PC-3 (cell line): ENCODE results near the gene FIZ1. TPM values are rescaled to one million over a fixed set of nuclear protein-coding genes. Genes with fewer than 3 reads are reported as not detected.

Source experiments
- ATAC-seq: fragments of 200-7000 bp; cut with Tn5 transposase; 2 replicates; pipeline ENCODE4 v1.9.1; 2020; ENCODE audit warnings: mild to moderate bottlenecking, moderate library complexity
- BruUV-seq: library from RNA; stranded (reverse); fragments of 400-500 nt; replicated peaks from 2 replicates; lab custom pipeline; 2021; lab: Mats Ljungman, UMichigan
- CTCF ChIA-PET: fragments of 300-600 bp; sonication (Branson Sonifier 250); formaldehyde crosslinking; loops from one replicate; lab custom pipeline; 2022; ENCODE audit warnings: antibody characterized with exemption; lab: Charles Lee
- POLR2A ChIA-PET: fragments of 300-600 bp; sonication (Branson Sonifier 250); formaldehyde crosslinking; loops from one replicate; lab custom pipeline; 2022; ENCODE audit warnings: antibody characterized with exemption; ENCODE audit not compliant: unreplicated experiment; lab: Charles Lee
- DNase-seq: peaks from one replicate; pipeline ENCODE4 v3.0.0-alpha.2; 2015
- H2AFZ ChIP-seq: fragments of 300-600 bp; sonication (generic); 2 replicates; pipeline ENCODE4 v1.6.0; 2016; ENCODE audit warnings: antibody characterized with exemption, low read length
- H3F3A ChIP-seq: fragments of 300-600 bp; sonication (generic); one replicate; pipeline ENCODE4 v1.6.0; 2017; ENCODE audit warnings: antibody characterized with exemption, low read length, control low read depth, mild to moderate bottlenecking; ENCODE audit not compliant: unreplicated experiment
- H3K27ac ChIP-seq: fragments of 300-600 bp; sonication (generic); 2 replicates; pipeline ENCODE4 v1.5.1; 2016; ENCODE audit warnings: mild to moderate bottlenecking, low read length
- H3K27me3 ChIP-seq: fragments of 300-600 bp; sonication (generic); 2 replicates; pipeline ENCODE4 v1.6.1; 2016; ENCODE audit warnings: low read length, mixed read lengths
- H3K36me3 ChIP-seq: fragments of 300-600 bp; sonication (generic); 2 replicates; pipeline ENCODE4 v1.6.1; 2016; ENCODE audit warnings: low read depth, mixed run types, low read length, mixed read lengths
- H3K4me1 ChIP-seq: fragments of 300-600 bp; sonication (generic); 2 replicates; pipeline ENCODE4 v1.5.1; 2016; ENCODE audit warnings: low read length; ENCODE audit not compliant: insufficient read depth
- H3K4me2 ChIP-seq: fragments of 300-600 bp; sonication (generic); 2 replicates; pipeline ENCODE4 v1.6.0; 2016; ENCODE audit warnings: low read length
- H3K4me3 ChIP-seq: fragments of 300-600 bp; sonication (generic); 2 replicates; pipeline ENCODE4 v1.5.1; 2016; ENCODE audit warnings: mild to moderate bottlenecking, low read length, mixed read lengths
- H3K79me2 ChIP-seq: fragments of 300-600 bp; sonication (generic); 2 replicates; pipeline ENCODE4 v1.6.1; 2017; ENCODE audit warnings: low read length, mixed read lengths
- H3K9ac ChIP-seq: fragments of 300-600 bp; sonication (generic); 2 replicates; pipeline ENCODE4 v1.6.0; 2016; ENCODE audit warnings: mild to moderate bottlenecking, low read length
- H3K9me2 ChIP-seq: fragments of 300-600 bp; sonication (generic); replicated peaks from 2 replicates; pipeline ENCODE4 v1.6.1; 2016; ENCODE audit warnings: mixed run types, low read length, mixed read lengths
- H3K9me3 ChIP-seq: fragments of 300-600 bp; sonication (generic); 2 replicates; pipeline ENCODE4 v1.6.1; 2016; ENCODE audit warnings: low read length, mixed read lengths
- H4K20me1 ChIP-seq: fragments of 300-600 bp; sonication (generic); 2 replicates; pipeline ENCODE4 v1.6.1; 2016; ENCODE audit warnings: low read length, mixed read lengths
- CTCF ChIP-seq: fragments of 300-600 bp; sonication (generic); conservative IDR thresholded peaks from 2 replicates; pipeline ENCODE4 v1.5.1; 2017; ENCODE audit warnings: antibody characterized with exemption, low read depth, mild to moderate bottlenecking, low read length
- EZH2 ChIP-seq: fragments of 300-600 bp; sonication (generic); IDR thresholded peaks from one replicate; pipeline ENCODE4 v1.6.1; 2017; ENCODE audit warnings: antibody characterized with exemption, mild to moderate bottlenecking, low read length; ENCODE audit not compliant: unreplicated experiment
- EZH2phosphoT487 ChIP-seq: fragments of 300-600 bp; sonication (generic); IDR thresholded peaks from 2 replicates; pipeline ENCODE4 v1.6.1; 2018; ENCODE audit warnings: mild to moderate bottlenecking, antibody characterized with exemption, low read length, borderline replicate concordance
- intact Hi-C: fragments of 100-400 bp; cut with micrococcal nuclease; formaldehyde crosslinking; loops from 2 replicates; pipeline ENCODE4 v1.9.0; 2023
- total RNA-seq: library from RNA; depleted of rRNA; stranded (reverse); fragments of >200 nt; gene quantifications from 2 replicates; pipeline ENCODE4 v1.2.3, GENCODE V29; 2014

FIZ1 gene
- total RNA-seq, 1 experiment from 2014 or later, result 11.7 TPM

GRCh38 chr19:55581823-55582223, 17.5 kb downstream of the FIZ1 start:
- Histone ChIP-seq H2AFZ (no peak overlapping the region; the same call in 1 of the 2 replicates), H3K9ac (no peak overlapping the region), H3K4me1 (peaks cover 12% of the 10 kb centered on the region), H3K27ac (no peak overlapping the region), H4K20me1 (no peaks in the 10 kb centered on the region), H3K4me2 (peak overlapping the region; percentile 88; the same call in 1 of the 2 replicates), H3K9me2 (no peaks in the 10 kb centered on the region), H3F3A (no peaks in the 10 kb centered on the region), H3K9me3 (no peaks in the 10 kb centered on the region), H3K36me3 (no peaks in the 10 kb centered on the region; the same call in 1 of the 2 replicates), H3K79me2 (peaks cover 24% of the 10 kb centered on the region), H3K27me3 (no peaks in the 10 kb centered on the region), H3K4me3 (no peak overlapping the region)
- CTCF ChIA-PET, result interaction anchor here (0.7 kb wide), 1 partner anchor 18 kb away, joined by 4 read pairs; the partner anchor contains the start of gene FIZ1
- intact Hi-C loops, result loop anchor here (2.0 kb wide), 2 partner anchors 17 to 33 kb away; partner anchors contain the start of gene FIZ1
- DNase-seq (no peak), ATAC-seq (no peak)
- POLR2A ChIA-PET, result interaction anchor here (0.5 to 0.7 kb wide), 2 partner anchors 17 to 73 kb away, joined by 3 read pairs; partner anchors contain the start of gene FIZ1
- BruUV-seq, result no TSS peak
- no peak for TF ChIP-seq EZH2phosphoT487
- no peak for TF ChIP-seq CTCF
- no peak for TF ChIP-seq EZH2

GRCh38 chr19:55581145-55581822, 18.0 kb downstream of the FIZ1 start:
- H3F3A ChIP-seq, result no peaks in the 10 kb centered on the region
- peaks cover 10% of the 10 kb centered on the region for H3K4me1 ChIP-seq
- TF ChIP-seq EZH2 (no peak), CTCF (no peak), EZH2phosphoT487 (no peak)
- H3K27me3 ChIP-seq, result no peaks in the 10 kb centered on the region
- H2AFZ ChIP-seq, result peak overlapping the region; percentile 98
- ChIA-PET CTCF (interaction anchor here (0.7 kb wide), 1 partner anchor 18 kb away, joined by 4 read pairs; the partner anchor contains the start of gene FIZ1), POLR2A (interaction anchor here (0.5 to 0.7 kb wide), 2 partner anchors 18 to 73 kb away, joined by 3 read pairs; partner anchors contain the start of gene FIZ1)
- H3K9me3 ChIP-seq, result no peaks in the 10 kb centered on the region
- H3K4me3 ChIP-seq, result peak overlapping the region; percentile 93
- peak overlapping the region; percentile 88 for H3K4me2 ChIP-seq
- no peaks in the 10 kb centered on the region; the same call in 1 of the 2 replicates for H3K36me3 ChIP-seq
- H3K9me2 ChIP-seq, result no peaks in the 10 kb centered on the region
- ATAC-seq, result peak; percentile 14
- intact Hi-C loops, result loop anchor here (2.0 kb wide), 2 partner anchors 18 to 32 kb away; partner anchors contain the start of gene FIZ1
- peaks cover 24% of the 10 kb centered on the region for H3K79me2 ChIP-seq
- no peak overlapping the region for H3K27ac ChIP-seq
- peak; percentile 45 for DNase-seq
- H4K20me1 ChIP-seq, result no peaks in the 10 kb centered on the region
- TSS peak; percentile 95 for BruUV-seq
- peak overlapping the region; percentile 98 for H3K9ac ChIP-seq
